ENCODE data around the gene CDH23.

Gene CDH23

GRCh38 chr10:71790749-71791440, 394.2 kb downstream of the CDH23 start:
- no peak for DNase-seq

GRCh38 chr10:71795248-71795647, 398.5 kb downstream of the CDH23 start:
- DNase-seq: no peak

GRCh38 chr10:71796749-71797405, 400.2 kb downstream of the CDH23 start:
- no peak for DNase-seq

GRCh38 chr10:71797533-71798307, 401.0 kb downstream of the CDH23 start:
- DNase-seq: no peak

GRCh38 chr10:71798308-71798624, 401.5 kb downstream of the CDH23 start:
- no peak for DNase-seq

GRCh38 chr10:71799112-71799511, 402.4 kb downstream of the CDH23 start:
- no peak for DNase-seq

GRCh38 chr10:71799608-71800453, 403.1 kb downstream of the CDH23 start:
- no peak for DNase-seq

- DNase-seq: no peak
Observed at GRCh38 chr10:71801361-71801760, 404.6 kb downstream of the CDH23 start.

- no peak for DNase-seq
Observed at GRCh38 chr10:71802235-71802634, 405.5 kb downstream of the CDH23 start.

- DNase-seq: no peak
Observed at GRCh38 chr10:71802715-71803488, 406.2 kb downstream of the CDH23 start.

- DNase-seq: no peak
Observed at GRCh38 chr10:71804077-71804476, 407.4 kb downstream of the CDH23 start.

GRCh38 chr10:71805776-71806703, 409.3 kb downstream of the CDH23 start:
- peak; percentile 17 for DNase-seq

- no peak for DNase-seq
Observed at GRCh38 chr10:71806704-71807556, 410.2 kb downstream of the CDH23 start.

GRCh38 chr10:71807557-71808510, 411.1 kb downstream of the CDH23 start:
- DNase-seq: no peak

GRCh38 chr10:71809628-71810027, 412.9 kb downstream of the CDH23 start:
- DNase-seq: no peak

GRCh38 chr10:71810048-71810750, 413.5 kb downstream of the CDH23 start:
- DNase-seq: no peak

GRCh38 chr10:71811351-71811750, 414.6 kb downstream of the CDH23 start:
- DNase-seq: no peak

All from CD4-positive, alpha-beta T cell treated with Interleukin-17A for 1 hour (primary cell).